Measurements from ENCODE around the gene SIGLEC8.

SIGLEC8 gene

GRCh38 chr19:51418707-51419106 lies 39.5 kb downstream of the SIGLEC8 start:
- TF ChIP-seq SIN3A (IDR thresholded peaks at IDR 0.05; ENCODE audit: borderline replicate concordance, insufficient read depth, low read length) (no peak), POLR2AphosphoS5 (IDR thresholded peaks at IDR 0.05; ENCODE audit: low read depth, low read length) (no peak), TAF1 (IDR thresholded peaks at IDR 0.05; ENCODE audit: borderline replicate concordance, insufficient read depth, low read length) (no peak), FOXP2 (optimal IDR thresholded peaks at IDR 0.05; ENCODE audit: borderline replicate concordance, extremely low read depth, extremely low read length, insufficient read depth) (no peak)
- TF ChIP-seq, protein P1, sequence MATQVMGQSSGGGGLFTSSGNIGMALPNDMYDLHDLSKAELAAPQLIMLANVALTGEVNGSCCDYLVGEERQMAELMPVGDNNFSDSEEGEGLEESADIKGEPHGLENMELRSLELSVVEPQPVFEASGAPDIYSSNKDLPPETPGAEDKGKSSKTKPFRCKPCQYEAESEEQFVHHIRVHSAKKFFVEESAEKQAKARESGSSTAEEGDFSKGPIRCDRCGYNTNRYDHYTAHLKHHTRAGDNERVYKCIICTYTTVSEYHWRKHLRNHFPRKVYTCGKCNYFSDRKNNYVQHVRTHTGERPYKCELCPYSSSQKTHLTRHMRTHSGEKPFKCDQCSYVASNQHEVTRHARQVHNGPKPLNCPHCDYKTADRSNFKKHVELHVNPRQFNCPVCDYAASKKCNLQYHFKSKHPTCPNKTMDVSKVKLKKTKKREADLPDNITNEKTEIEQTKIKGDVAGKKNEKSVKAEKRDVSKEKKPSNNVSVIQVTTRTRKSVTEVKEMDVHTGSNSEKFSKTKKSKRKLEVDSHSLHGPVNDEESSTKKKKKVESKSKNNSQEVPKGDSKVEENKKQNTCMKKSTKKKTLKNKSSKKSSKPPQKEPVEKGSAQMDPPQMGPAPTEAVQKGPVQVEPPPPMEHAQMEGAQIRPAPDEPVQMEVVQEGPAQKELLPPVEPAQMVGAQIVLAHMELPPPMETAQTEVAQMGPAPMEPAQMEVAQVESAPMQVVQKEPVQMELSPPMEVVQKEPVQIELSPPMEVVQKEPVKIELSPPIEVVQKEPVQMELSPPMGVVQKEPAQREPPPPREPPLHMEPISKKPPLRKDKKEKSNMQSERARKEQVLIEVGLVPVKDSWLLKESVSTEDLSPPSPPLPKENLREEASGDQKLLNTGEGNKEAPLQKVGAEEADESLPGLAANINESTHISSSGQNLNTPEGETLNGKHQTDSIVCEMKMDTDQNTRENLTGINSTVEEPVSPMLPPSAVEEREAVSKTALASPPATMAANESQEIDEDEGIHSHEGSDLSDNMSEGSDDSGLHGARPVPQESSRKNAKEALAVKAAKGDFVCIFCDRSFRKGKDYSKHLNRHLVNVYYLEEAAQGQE (IDR thresholded peaks at IDR 0.05; ENCODE audit: insufficient read depth in 1 of 2, low read depth in 2 of 2, low read length in 2 of 2): no peak

DNA sequence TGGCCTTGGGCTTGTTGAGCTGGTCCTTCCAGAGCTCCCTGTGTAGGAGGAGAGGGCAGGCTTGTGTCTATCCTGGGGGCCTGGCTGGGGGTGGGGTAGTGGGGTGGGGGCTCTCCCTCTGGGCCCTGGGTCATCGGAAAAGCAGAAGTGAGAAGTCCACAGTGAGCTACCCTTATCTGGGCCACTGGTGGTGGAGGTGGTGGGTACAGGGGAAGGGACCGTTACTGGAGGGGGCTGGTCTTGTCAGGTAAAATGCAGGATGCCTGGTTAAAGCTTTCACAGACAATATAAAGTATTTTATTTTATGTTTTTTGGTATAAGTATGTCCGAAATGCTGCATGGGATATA lies 40.5 kb downstream of the SIGLEC8 start:
- TF ChIP-seq FOXP2 (optimal IDR thresholded peaks at IDR 0.05; ENCODE audit: borderline replicate concordance, extremely low read depth, extremely low read length, insufficient read depth) (no peak), SIN3A (IDR thresholded peaks at IDR 0.05; ENCODE audit: borderline replicate concordance, insufficient read depth, low read length) (no peak), TAF1 (IDR thresholded peaks at IDR 0.05; ENCODE audit: borderline replicate concordance, insufficient read depth, low read length) (no peak), POLR2AphosphoS5 (IDR thresholded peaks at IDR 0.05; ENCODE audit: low read depth, low read length) (no peak)
- TF ChIP-seq, protein P1 (IDR thresholded peaks at IDR 0.05; ENCODE audit: insufficient read depth in 1 of 2, low read depth in 2 of 2, low read length in 2 of 2): no peak

- TF ChIP-seq, protein P1 (IDR thresholded peaks at IDR 0.05; ENCODE audit: insufficient read depth in 1 of 2, low read depth in 2 of 2, low read length in 2 of 2): no peak
- no peak for TF ChIP-seq POLR2AphosphoS5 (IDR thresholded peaks at IDR 0.05; ENCODE audit: low read depth, low read length)
- TF ChIP-seq FOXP2 (optimal IDR thresholded peaks at IDR 0.05; ENCODE audit: borderline replicate concordance, extremely low read depth, extremely low read length, insufficient read depth): no peak
- TF ChIP-seq TAF1 (IDR thresholded peaks at IDR 0.05; ENCODE audit: borderline replicate concordance, insufficient read depth, low read length): no peak
- TF ChIP-seq SIN3A (IDR thresholded peaks at IDR 0.05; ENCODE audit: borderline replicate concordance, insufficient read depth, low read length): no peak
Measured at GRCh38 chr19:51417107-51417809, 41.0 kb downstream of the SIGLEC8 start, which contains the start of gene SIGLEC10. Gene SIGLEC10 (minus strand): TSS chr19:51417642. CDS start chr19:51417581, 61 bp downstream.

DNA sequence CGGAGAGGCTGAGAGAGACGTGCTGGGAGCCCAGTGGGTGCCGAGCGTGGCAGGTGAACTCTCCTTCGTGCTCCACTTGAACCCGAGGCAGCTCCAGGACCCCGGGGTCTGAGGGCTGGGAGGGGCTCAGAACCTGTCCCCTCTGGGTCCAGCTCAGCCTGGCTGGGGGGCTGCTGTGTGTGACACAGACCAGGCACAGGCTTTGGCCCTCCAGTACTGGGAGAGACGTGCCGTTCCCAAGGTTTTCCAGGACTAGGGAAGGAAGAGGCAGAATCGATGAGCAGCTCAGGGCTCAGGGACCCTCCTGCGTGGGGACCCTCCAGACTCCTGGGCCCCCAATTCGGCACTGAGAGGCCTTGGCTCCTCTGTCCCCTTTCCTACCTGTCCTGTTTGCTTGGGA lies 43.1 kb downstream of the SIGLEC8 start:
- TF ChIP-seq SIN3A (IDR thresholded peaks at IDR 0.05; ENCODE audit: borderline replicate concordance, insufficient read depth, low read length): no peak

- TF ChIP-seq TAF1 (IDR thresholded peaks at IDR 0.05; ENCODE audit: borderline replicate concordance, insufficient read depth, low read length) (no peak), SIN3A (IDR thresholded peaks at IDR 0.05; ENCODE audit: borderline replicate concordance, insufficient read depth, low read length) (no peak), FOXP2 (optimal IDR thresholded peaks at IDR 0.05; ENCODE audit: borderline replicate concordance, extremely low read depth, extremely low read length, insufficient read depth) (no peak), POLR2AphosphoS5 (IDR thresholded peaks at IDR 0.05; ENCODE audit: low read depth, low read length) (no peak)
- TF ChIP-seq, protein P1 (IDR thresholded peaks at IDR 0.05; ENCODE audit: insufficient read depth in 1 of 2, low read depth in 2 of 2, low read length in 2 of 2): no peak
Measured at GRCh38 chr19:51410950-51411748, 47.1 kb downstream of the SIGLEC8 start.
